H1 (cell line): ENCODE results near the gene MXI1.

Experiments
- BRCA1 ChIP-seq: IDR thresholded peaks from 2 replicates; pipeline ENCODE4 v1.6.1; 2012; ENCODE audit warnings: low read depth, low read length, improper control_type of control experiment
- CREB1 ChIP-seq: IDR thresholded peaks from 2 replicates; pipeline ENCODE4 v1.6.1; 2012; ENCODE audit warnings: inconsistent platforms
- EP300 ChIP-seq, 2 experiments: IDR thresholded peaks; 1 replicate in 1 of 2; 2 replicates in 1 of 2; pipeline ENCODE4 v1.6.1; 2011 to 2012; ENCODE audit warnings: low read depth in 2 of 2, low read length in 2 of 2, mild to moderate bottlenecking in 2 of 2, borderline replicate concordance in 1 of 2, inconsistent platforms in 1 of 2, moderate library complexity in 1 of 2
- GABPA ChIP-seq: IDR thresholded peaks from 2 replicates; pipeline ENCODE4 v1.6.1; 2011; ENCODE audit warnings: mild to moderate bottlenecking, low read length, moderate library complexity, borderline replicate concordance; ENCODE audit not compliant: insufficient read depth
- HDAC2 ChIP-seq, 2 experiments: fragments of 300-600 bp in 1 of 2; sonication (generic) in 1 of 2; IDR thresholded peaks; 2 replicates each; pipeline ENCODE4 v1.6.1; 2011 to 2012; ENCODE audit warnings: low read depth in 2 of 2, low read length in 2 of 2, mild to moderate bottlenecking in 2 of 2, moderate library complexity in 2 of 2, borderline replicate concordance in 1 of 2, inconsistent platforms in 1 of 2
- JUN ChIP-seq: IDR thresholded peaks from 2 replicates; pipeline ENCODE4 v1.6.1; 2011; ENCODE audit warnings: low read depth, mild to moderate bottlenecking, improper control_type of control experiment, low read length
- MAX ChIP-seq: IDR thresholded peaks from 2 replicates; pipeline ENCODE4 v1.6.1; 2012; ENCODE audit warnings: inconsistent platforms
- POLR2A ChIP-seq, 2 experiments: IDR thresholded peaks; 1 replicate in 1 of 2; 2 replicates in 1 of 2; pipeline ENCODE4 v1.6.1; 2011; ENCODE audit warnings: low read depth in 2 of 2, low read length in 2 of 2, mild to moderate bottlenecking in 2 of 2; ENCODE audit errors: control extremely low read depth in 1 of 2
- RXRA ChIP-seq: IDR thresholded peaks from 2 replicates; pipeline ENCODE4 v1.6.1; 2011; ENCODE audit warnings: low read depth, mild to moderate bottlenecking, low read length, moderate library complexity; ENCODE audit not compliant: insufficient read depth
- TAF1 ChIP-seq: IDR thresholded peaks from 2 replicates; pipeline ENCODE4 v1.6.1; 2011; ENCODE audit warnings: mild to moderate bottlenecking, low read depth, low read length
- TEAD4 ChIP-seq: IDR thresholded peaks from 2 replicates; pipeline ENCODE4 v1.6.1; 2012; ENCODE audit warnings: low read depth, low read length, inconsistent platforms, mixed read lengths
- USF2 ChIP-seq: IDR thresholded peaks from 2 replicates; pipeline ENCODE4 v1.6.1; 2011; ENCODE audit warnings: low read length, improper control_type of control experiment
- TF ChIP-seq, protein P1 (sequence below), 3 experiments: IDR thresholded peaks; 1 replicate in 2 of 3; 2 replicates in 1 of 3; pipeline versions ENCODE4 v1.5.1 to v1.6.1; 2011; ENCODE audit warnings: low read length in 3 of 3, mild to moderate bottlenecking in 3 of 3, inconsistent platforms in 2 of 3, low read depth in 1 of 3, moderate library complexity in 1 of 3; ENCODE audit not compliant: insufficient read depth in 1 of 3; ENCODE audit errors: control extremely low read depth in 1 of 3

- TF ChIP-seq, protein P1, sequence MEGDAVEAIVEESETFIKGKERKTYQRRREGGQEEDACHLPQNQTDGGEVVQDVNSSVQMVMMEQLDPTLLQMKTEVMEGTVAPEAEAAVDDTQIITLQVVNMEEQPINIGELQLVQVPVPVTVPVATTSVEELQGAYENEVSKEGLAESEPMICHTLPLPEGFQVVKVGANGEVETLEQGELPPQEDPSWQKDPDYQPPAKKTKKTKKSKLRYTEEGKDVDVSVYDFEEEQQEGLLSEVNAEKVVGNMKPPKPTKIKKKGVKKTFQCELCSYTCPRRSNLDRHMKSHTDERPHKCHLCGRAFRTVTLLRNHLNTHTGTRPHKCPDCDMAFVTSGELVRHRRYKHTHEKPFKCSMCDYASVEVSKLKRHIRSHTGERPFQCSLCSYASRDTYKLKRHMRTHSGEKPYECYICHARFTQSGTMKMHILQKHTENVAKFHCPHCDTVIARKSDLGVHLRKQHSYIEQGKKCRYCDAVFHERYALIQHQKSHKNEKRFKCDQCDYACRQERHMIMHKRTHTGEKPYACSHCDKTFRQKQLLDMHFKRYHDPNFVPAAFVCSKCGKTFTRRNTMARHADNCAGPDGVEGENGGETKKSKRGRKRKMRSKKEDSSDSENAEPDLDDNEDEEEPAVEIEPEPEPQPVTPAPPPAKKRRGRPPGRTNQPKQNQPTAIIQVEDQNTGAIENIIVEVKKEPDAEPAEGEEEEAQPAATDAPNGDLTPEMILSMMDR (IDR thresholded peaks at IDR 0.05; ENCODE audit: control extremely low read depth in 1 of 3, insufficient read depth in 1 of 3, low read depth in 1 of 3, low read length in 3 of 3): no peak
- TF ChIP-seq EP300 (IDR thresholded peaks at IDR 0.05; ENCODE audit: borderline replicate concordance in 1 of 2, low read depth in 2 of 2, low read length in 2 of 2): no peak
- TF ChIP-seq JUN: no peak
- TF ChIP-seq HDAC2 (IDR thresholded peaks at IDR 0.05; ENCODE audit: borderline replicate concordance in 1 of 2, low read depth in 2 of 2, low read length in 2 of 2): no peak
- no peak for TF ChIP-seq TEAD4
- TF ChIP-seq TAF1: no peak
- TF ChIP-seq CREB1: no peak
- TF ChIP-seq POLR2A (IDR thresholded peaks at IDR 0.05; ENCODE audit: control extremely low read depth in 1 of 2, low read depth in 2 of 2, low read length in 2 of 2): no peak
- no peak for TF ChIP-seq USF2
- no peak for TF ChIP-seq BRCA1
- no peak for TF ChIP-seq MAX
- no peak for TF ChIP-seq RXRA
- no peak for TF ChIP-seq GABPA
Observed at GRCh38 chr10:110252151-110252550, 44.7 kb downstream of the MXI1 start.
